ENCODE data around the gene FAF2.
A peak's percentile ranks its signal among the peaks of the same experiment; 100 is the strongest.
"Not testable (repeated sequence)": the region's sequence is repeated elsewhere in the genome, so short reads cannot be mapped to it uniquely, and the experiment has no call there.

The FAF2 gene

GRCh38 chr5:176543428-176544182 lies 95.4 kb downstream of the FAF2 start:
- ATAC-seq, result peak; percentile 81
- DNase-seq, result peak; percentile 80

- ATAC-seq (no peak), DNase-seq (no peak)
These were observed 97.2 kb downstream of the FAF2 start for GRCh38 chr5:176545388-176545736.

- DNase-seq (no peak), ATAC-seq (no peak)
These were observed 97.7 kb downstream of the FAF2 start for GRCh38 chr5:176545737-176546509.

- DNase-seq (peak; percentile 19), ATAC-seq (peak; percentile 32)
These were observed 99.6 kb downstream of the FAF2 start for GRCh38 chr5:176547802-176548201.

GRCh38 chr5:176548967-176549444 lies 100.8 kb downstream of the FAF2 start, which contains the start of gene CDHR2:
Gene CDHR2, plus strand, starts transcription at chr5:176549342. Its CDS starts 16,011 bp downstream, at chr5:176565353.
- no peak for DNase-seq
- no peak for ATAC-seq

GRCh38 chr5:176549871-176550270 lies 101.7 kb downstream of the FAF2 start:
- ATAC-seq (no peak), DNase-seq (no peak)

- no peak for ATAC-seq
- DNase-seq, result no peak
These were observed 102.2 kb downstream of the FAF2 start for GRCh38 chr5:176550275-176550831.

- ATAC-seq, result not testable (repeated sequence)
These were observed 102.8 kb downstream of the FAF2 start for GRCh38 chr5:176550937-176551336.

GRCh38 chr5:176552332-176552869 lies 104.2 kb downstream of the FAF2 start:
- DNase-seq, result no peak
- no peak for ATAC-seq

More at GRCh38 chr5:176550937-176551336, 102.8 kb downstream of the FAF2 start:
- DNase-seq, result not testable (repeated sequence)

GRCh38 chr5:176553260-176554085 lies 105.3 kb downstream of the FAF2 start:
- peak; percentile 30 for ATAC-seq
- no peak for DNase-seq

GRCh38 chr5:176557846-176558245 lies 109.7 kb downstream of the FAF2 start:
- ATAC-seq, result no peak

More at GRCh38 chr5:176557846-176558245, 109.7 kb downstream of the FAF2 start:
- DNase-seq, result no peak
